Hematopoietic multipotent progenitor cell treated with erythropoietin and hydrocortisone succinate and interleukin-3 and kit ligand, for 15 days (in vitro differentiated cells): ENCODE data around the gene ZNF189.

ENCODE experiments used
- DNase-seq: peaks from one replicate; pipeline ENCODE4 v3.0.0-alpha.2; 2015; ENCODE audit warnings: low spot score

The ZNF189 gene

DNA sequence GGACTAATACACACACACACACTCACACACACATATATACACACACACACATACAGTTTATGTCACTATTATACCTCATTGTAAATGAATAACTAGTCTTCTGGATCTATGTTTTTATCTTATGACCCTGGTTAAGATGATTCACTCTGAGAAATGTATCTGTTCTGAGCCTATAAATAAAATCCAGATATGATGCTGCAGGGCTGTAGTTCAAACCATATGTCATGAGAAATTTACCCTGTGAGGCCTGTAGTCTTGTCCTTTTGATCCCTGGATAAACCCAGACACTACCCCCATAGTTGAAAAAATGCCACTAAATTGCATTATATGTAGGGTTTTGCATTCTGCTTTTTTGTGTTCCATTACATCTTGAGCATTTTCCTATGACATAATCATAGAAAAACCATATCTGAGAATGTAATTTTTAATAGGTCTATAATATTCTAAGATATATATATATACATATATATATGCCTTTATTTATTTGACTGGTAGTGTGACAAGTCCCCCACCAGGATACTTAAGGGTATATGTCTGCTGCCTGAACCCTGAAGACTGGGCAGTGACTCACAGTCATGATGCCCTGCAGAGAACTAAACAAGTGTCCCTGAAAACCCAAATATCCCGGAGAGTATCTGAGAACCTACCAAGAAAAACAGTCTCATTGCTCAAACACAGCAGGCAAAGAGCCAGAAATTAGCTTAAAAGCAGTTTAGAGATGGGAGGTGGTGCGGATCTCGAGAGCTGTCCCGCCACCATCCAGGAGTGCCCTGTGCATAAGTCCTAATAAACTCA lies 55.3 kb downstream of the ZNF189 start:
- no peak for DNase-seq

DNA sequence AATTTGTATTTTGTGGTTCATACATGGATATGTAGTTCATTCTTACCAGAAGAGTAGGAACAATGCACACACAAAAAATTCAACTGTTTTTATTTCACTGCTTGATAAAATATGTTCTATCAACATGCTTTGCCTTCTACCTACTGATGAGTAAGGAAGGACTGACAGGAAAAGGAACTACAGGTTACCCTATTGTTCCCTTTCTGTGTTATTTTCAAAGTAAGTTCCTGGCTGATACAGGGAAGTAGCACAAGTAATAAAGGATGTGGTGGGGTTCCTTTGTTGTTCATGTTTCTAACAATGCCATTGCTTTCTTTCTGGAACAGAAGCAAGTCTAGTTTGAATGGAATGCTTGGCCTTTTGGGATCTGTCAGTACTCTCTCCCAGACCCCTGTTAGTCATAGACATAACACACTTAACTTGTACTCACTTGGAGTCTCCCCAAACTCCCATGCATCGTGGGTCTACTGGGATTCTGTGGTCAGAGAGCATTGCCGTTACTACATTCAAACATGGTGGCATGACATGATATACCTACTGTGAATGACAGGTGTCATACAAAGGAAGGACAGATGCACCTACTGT lies 57.1 kb downstream of the ZNF189 start:
- DNase-seq, result no peak

DNA sequence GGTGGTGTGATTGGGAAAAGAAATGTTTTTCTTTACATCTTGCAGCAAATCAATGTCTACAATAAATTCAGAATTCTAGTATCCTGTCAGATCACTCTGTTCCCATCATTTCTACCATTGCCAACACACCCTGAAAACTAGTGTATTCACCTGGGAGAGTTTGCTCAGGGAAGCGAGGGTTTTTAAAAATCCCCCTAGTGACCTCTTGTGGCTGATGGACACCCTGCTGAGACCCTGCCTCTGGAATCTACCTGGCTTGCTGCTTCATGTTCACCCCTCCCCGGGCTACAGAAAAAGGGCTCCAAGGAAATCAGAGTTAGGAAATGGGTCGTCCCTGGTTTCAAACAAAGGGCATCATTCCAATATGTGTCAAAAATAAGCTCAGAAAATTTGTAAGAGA lies 58.4 kb downstream of the ZNF189 start:
- no peak for DNase-seq

DNA sequence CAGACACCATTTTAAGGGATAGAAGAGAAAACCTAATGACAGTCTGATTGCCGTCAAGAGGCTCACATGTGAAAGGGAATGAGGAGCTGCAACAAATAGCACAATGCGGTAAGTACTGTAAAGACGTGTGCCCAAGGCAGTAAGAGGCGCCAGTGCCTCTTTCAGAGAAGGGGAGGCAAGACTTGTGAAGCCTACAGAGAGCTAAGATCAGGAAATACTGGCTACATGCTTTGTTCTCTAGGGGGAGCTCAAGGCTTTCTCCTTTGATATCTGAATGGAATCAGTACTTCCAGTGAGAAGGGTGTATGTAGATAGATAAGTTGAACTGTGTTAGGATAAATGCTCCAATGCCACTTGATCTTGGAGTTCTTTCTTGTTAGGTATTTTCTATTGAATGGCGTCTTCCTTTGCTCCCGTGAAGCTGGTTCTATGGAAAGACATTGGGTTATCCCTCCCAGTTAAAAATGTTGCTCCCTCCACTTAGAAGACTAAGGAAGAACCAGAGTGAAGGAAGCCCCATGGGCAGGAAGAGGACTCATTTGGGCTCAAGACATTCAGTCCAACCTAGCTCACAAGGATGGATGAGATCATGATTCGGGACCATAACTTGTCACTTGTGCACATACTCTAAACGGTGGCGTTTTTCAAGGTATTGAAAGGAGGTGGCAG lies 60.4 kb downstream of the ZNF189 start:
- DNase-seq, result peak; percentile 55
